ENCODE data around the gene MPV17. TPM values are rescaled to one million over a fixed set of nuclear protein-coding genes. Genes with fewer than 3 reads are reported as not detected.

The MPV17 gene
- total and polyA plus RNA-seq, 2 donors (not counting 1 experiment from before 2014, with no cell fraction given): 103 to 137 TPM

DNA sequence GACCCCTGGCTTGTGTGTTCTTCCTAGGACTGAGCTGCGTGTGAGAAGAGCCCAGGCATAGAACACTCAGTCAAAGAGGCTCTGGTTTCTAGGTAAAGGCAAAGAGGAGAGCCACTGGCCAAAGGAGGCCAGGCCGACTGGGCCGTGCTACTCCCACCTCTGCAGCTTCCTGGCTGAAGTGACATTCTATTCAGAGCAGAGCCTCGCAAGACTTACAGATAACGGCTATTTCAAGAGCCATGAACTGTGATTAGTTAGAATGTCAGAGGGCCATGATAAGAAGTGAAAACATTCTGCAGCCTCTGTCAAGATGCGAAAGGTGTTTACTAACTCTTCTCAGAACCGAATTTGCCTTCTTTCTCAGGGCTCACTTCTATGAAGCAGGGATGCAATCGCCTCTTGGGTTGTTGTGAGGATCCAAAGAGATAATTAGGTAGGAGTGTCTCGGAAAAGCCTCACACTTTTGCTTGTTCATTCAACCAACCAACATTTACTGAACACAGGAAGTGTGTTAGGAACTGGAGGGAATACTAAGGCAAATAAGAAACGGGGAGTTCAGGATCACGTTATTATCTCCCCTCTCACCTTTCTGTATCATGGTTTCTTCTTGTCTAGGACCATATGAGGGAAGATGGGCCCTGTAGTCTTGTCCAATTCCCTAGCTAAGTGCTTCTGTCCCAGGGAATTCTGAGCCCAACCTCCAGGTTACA is 51.1 kb downstream of the MPV17 start:
- H3K4me1 ChIP-seq (ENCODE audit: control insufficient read depth in 2 of 2, insufficient read depth in 2 of 2, low read length in 2 of 2): no peaks in the 10 kb centered on the region
- CTCF ChIA-PET: interaction anchor here (0.7 to 2.6 kb wide), 5 partner anchors 8 to 310 kb away, joined by 4 to 16 read pairs (median 5); no protein-coding TSS in a partner anchor
- no peak overlapping the region for H2AFZ ChIP-seq (ENCODE audit: insufficient read depth, low read depth, low read length, poor library complexity, severe bottlenecking)
- H3K9me3 Mint-ChIP-seq (ENCODE audit: insufficient read depth): no peaks in the 10 kb centered on the region
- intact Hi-C loops (cut with micrococcal nuclease): no loop called here
- no peak overlapping the region for H3K9ac ChIP-seq (ENCODE audit: low read length)
- H3K4me2 ChIP-seq (replicated peaks; ENCODE audit: low read depth, low read length, poor library complexity, severe bottlenecking): no peak overlapping the region
- no peak overlapping the region for H3K27ac ChIP-seq (ENCODE audit: low read length in 2 of 2)
- H3K27me3 ChIP-seq (replicated peaks in 1 of 4; ENCODE audit: control extremely low read depth in 1 of 4, control insufficient read depth in 3 of 4, insufficient read depth in 4 of 4, low read length in 3 of 4): peaks cover 0 to 18% (median 6%) of the 10 kb centered on the region in 4 experiments
- TF ChIP-seq EZH2 (IDR thresholded peaks at IDR 0.05; ENCODE audit: borderline replicate concordance, insufficient read depth, low read depth, low read length, poor library complexity, severe bottlenecking): no peak
- TF ChIP-seq CTCF (IDR thresholded peaks at IDR 0.05): no peak
- no peak overlapping the region for H3K4me3 Mint-ChIP-seq
- H3K4me1 Mint-ChIP-seq: no peaks in the 10 kb centered on the region
- H3K9me3 ChIP-seq (ENCODE audit: control extremely low read depth in 1 of 3, control insufficient read depth in 2 of 3, insufficient read depth in 1 of 3, low read length in 2 of 3): no peaks in the 10 kb centered on the region
- DNase-seq (no peak), ATAC-seq (ENCODE audit: low read depth) (no peak)
- H3K79me2 ChIP-seq (ENCODE audit: control insufficient read depth, insufficient read depth, low read length): no peaks in the 10 kb centered on the region
- peaks cover 33% of the 10 kb centered on the region for H3K27me3 Mint-ChIP-seq
- H3K36me3 ChIP-seq (replicated peaks in 1 of 2; ENCODE audit: control extremely low read depth in 1 of 2, control insufficient read depth in 1 of 2, extremely low read depth in 1 of 2, insufficient read depth in 2 of 2, low read length in 1 of 2): no peaks in the 10 kb centered on the region
- H3K27ac Mint-ChIP-seq: no peak overlapping the region
- no peak overlapping the region for H3K4me3 ChIP-seq (ENCODE audit: control extremely low read depth in 1 of 5, extremely low read depth in 1 of 5, insufficient read depth in 1 of 5, low read depth in 2 of 5, low read length in 4 of 5)
- POLR2A ChIA-PET: no interaction called here
- no peaks in the 10 kb centered on the region for H4K20me1 ChIP-seq (ENCODE audit: control insufficient read depth, insufficient read depth, low read length, poor library complexity, severe bottlenecking)
- 92% methylated on average over 4 of the region's 11 CpGs for WGBS (ENCODE audit: insufficient coverage)

DNA sequence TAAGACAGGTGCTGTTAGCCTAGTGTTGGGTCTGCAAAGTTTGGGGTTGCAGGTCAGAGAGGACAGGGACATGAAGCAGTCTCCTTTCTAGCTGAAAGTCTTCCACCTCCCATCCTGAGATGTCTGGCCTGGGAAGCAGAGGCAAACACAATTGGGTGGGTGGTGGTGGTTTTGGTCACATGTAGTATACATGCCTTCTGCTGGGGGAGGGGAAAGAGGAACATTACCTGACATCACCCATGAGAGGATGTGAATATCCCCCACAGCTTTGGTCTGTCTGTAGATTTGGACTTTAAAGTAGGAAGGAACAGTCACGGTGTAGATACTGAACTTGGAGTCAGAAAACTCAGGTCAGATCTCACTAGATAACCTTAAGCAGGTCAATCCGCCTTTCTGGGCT is 52.2 kb downstream of the MPV17 start:
- WGBS (ENCODE audit: insufficient coverage): 0% methylated on average over 1 of the region's 2 CpGs
- CTCF ChIA-PET: interaction anchor here (2.6 kb wide), 1 partner anchor 9 kb away, joined by 16 read pairs; no protein-coding TSS in a partner anchor
- H3K4me2 ChIP-seq (replicated peaks; ENCODE audit: low read depth, low read length, poor library complexity, severe bottlenecking): no peak overlapping the region

More for the DNA sequence above, 52.2 kb downstream of the MPV17 start:
- Histone ChIP-seq H2AFZ (ENCODE audit: insufficient read depth, low read depth, low read length, poor library complexity, severe bottlenecking) (no peak overlapping the region), H3K9me3 (ENCODE audit: control extremely low read depth in 1 of 3, control insufficient read depth in 2 of 3, insufficient read depth in 1 of 3, low read length in 2 of 3) (no peaks in the 10 kb centered on the region), H3K27me3 (replicated peaks in 1 of 4; ENCODE audit: control extremely low read depth in 1 of 4, control insufficient read depth in 3 of 4, insufficient read depth in 4 of 4, low read length in 3 of 4) (peaks cover 0 to 27% (median 8%) of the 10 kb centered on the region in 4 experiments), H3K4me1 (ENCODE audit: control insufficient read depth in 2 of 2, insufficient read depth in 2 of 2, low read length in 2 of 2) (no peaks in the 10 kb centered on the region), H3K9ac (ENCODE audit: low read length) (no peak overlapping the region), H3K27ac (ENCODE audit: low read length in 2 of 2) (no peak overlapping the region), H3K36me3 (replicated peaks in 1 of 2; ENCODE audit: control extremely low read depth in 1 of 2, control insufficient read depth in 1 of 2, extremely low read depth in 1 of 2, insufficient read depth in 2 of 2, low read length in 1 of 2) (no peaks in the 10 kb centered on the region), H3K4me3 (ENCODE audit: control extremely low read depth in 1 of 5, extremely low read depth in 1 of 5, insufficient read depth in 1 of 5, low read depth in 2 of 5, low read length in 4 of 5) (no peak overlapping the region), H3K79me2 (ENCODE audit: control insufficient read depth, insufficient read depth, low read length) (no peaks in the 10 kb centered on the region), H4K20me1 (ENCODE audit: control insufficient read depth, insufficient read depth, low read length, poor library complexity, severe bottlenecking) (no peaks in the 10 kb centered on the region)
- H3K4me1 Mint-ChIP-seq: peaks cover under 1% of the 10 kb centered on the region
- POLR2A ChIA-PET: no interaction called here
- H3K27ac Mint-ChIP-seq: no peak overlapping the region
- ATAC-seq (ENCODE audit: low read depth) (no peak), DNase-seq (no peak)
- TF ChIP-seq EZH2 (IDR thresholded peaks at IDR 0.05; ENCODE audit: borderline replicate concordance, insufficient read depth, low read depth, low read length, poor library complexity, severe bottlenecking): no peak
- no peak for TF ChIP-seq CTCF (IDR thresholded peaks at IDR 0.05)
- intact Hi-C loops (cut with micrococcal nuclease): no loop called here
- H3K9me3 Mint-ChIP-seq (ENCODE audit: insufficient read depth): no peaks in the 10 kb centered on the region
- H3K27me3 Mint-ChIP-seq: peaks cover 29% of the 10 kb centered on the region
- no peak overlapping the region for H3K4me3 Mint-ChIP-seq

Measured in B cell (primary cell).